WTC11 (cell line): ENCODE data around the gene UQCC2. TPM values are rescaled to one million over a fixed set of nuclear protein-coding genes. Genes with fewer than 3 reads are reported as not detected.

ENCODE experiments used
- ATAC-seq: fragments of 200-7000 bp; cut with Tn5 transposase; 2 replicates; pipeline ENCODE4 v1.10.0; 2021; ENCODE audit warnings: mild to moderate bottlenecking, moderate library complexity
- CTCF ChIA-PET: fragments of 300-600 bp; sonication (Branson Sonifier 250); formaldehyde crosslinking; loops from one replicate; lab custom pipeline; 2021; ENCODE audit warnings: antibody characterized with exemption; lab: Charles Lee
- POLR2A ChIA-PET: fragments of 350-600 bp; sonication (Branson Sonifier 250); formaldehyde crosslinking; loops from one replicate; lab custom pipeline; 2021; ENCODE audit warnings: antibody characterized with exemption; lab: Charles Lee
- DNase-seq: peaks from one replicate; pipeline ENCODE4 v3.0.0; 2021; ENCODE audit warnings: low spot score
- H3K27ac Mint-ChIP-seq: 2 replicates; pipeline ENCODE4 v1.8.0; 2021; ENCODE audit warnings: mixed read lengths
- H3K27me3 Mint-ChIP-seq: 2 replicates; pipeline ENCODE4 v1.8.0; 2021; ENCODE audit warnings: low read depth, mild to moderate bottlenecking, moderate library complexity, mixed read lengths
- H3K36me3 Mint-ChIP-seq: 2 replicates; pipeline ENCODE4 v1.8.0; 2021; ENCODE audit warnings: mixed read lengths
- H3K4me1 Mint-ChIP-seq: 2 replicates; pipeline ENCODE4 v1.8.0; 2022; ENCODE audit warnings: mixed read lengths
- H3K4me3 Mint-ChIP-seq: 2 replicates; pipeline ENCODE4 v1.8.0; 2021; ENCODE audit warnings: mild to moderate bottlenecking, moderate library complexity, mixed read lengths
- H3K9me3 Mint-ChIP-seq: 2 replicates; pipeline ENCODE4 v1.8.0; 2021; ENCODE audit warnings: mixed read lengths
- AR ChIP-seq: fragments of 250-450 bp; sonication (Bioruptor Pico); IDR thresholded peaks from 2 replicates; pipeline ENCODE4 v1.9.0; 2021; ENCODE audit warnings: mild to moderate bottlenecking
- CBFB ChIP-seq: sonication (generic); formaldehyde crosslinking; IDR thresholded peaks from 2 replicates; pipeline ENCODE4 v1.8.1; 2022; ENCODE audit warnings: mild to moderate bottlenecking, low read depth, missing genetic modification reagents
- CREB1 ChIP-seq: sonication (generic); formaldehyde crosslinking; IDR thresholded peaks from 2 replicates; pipeline ENCODE4 v1.8.0; 2023; ENCODE audit warnings: mild to moderate bottlenecking, missing genetic modification reagents
- CTCF ChIP-seq: fragments of 200-600 bp; IDR thresholded peaks from 2 replicates; pipeline ENCODE4 v1.8.0; 2022; ENCODE audit warnings: antibody characterized with exemption
- EMX1 ChIP-seq: fragments of 250-450 bp; sonication (Bioruptor Pico); IDR thresholded peaks from 2 replicates; pipeline ENCODE4 v1.8.0; 2021; ENCODE audit warnings: mild to moderate bottlenecking
- HMGXB4 ChIP-seq: sonication (generic); formaldehyde crosslinking; IDR thresholded peaks from 2 replicates; pipeline ENCODE4 v1.8.1; 2023; ENCODE audit warnings: mild to moderate bottlenecking, moderate library complexity, missing genetic modification reagents
- IRF1 ChIP-seq: sonication (generic); formaldehyde crosslinking; IDR thresholded peaks from 2 replicates; pipeline ENCODE4 v1.8.0; 2023; ENCODE audit warnings: missing genetic modification reagents
- MXD4 ChIP-seq: fragments of 250-450 bp; sonication (Bioruptor Pico); IDR thresholded peaks from 2 replicates; pipeline ENCODE4 v1.8.0; 2021; ENCODE audit warnings: mild to moderate bottlenecking, moderate library complexity, borderline replicate concordance
- MYBL2 ChIP-seq: sonication (generic); formaldehyde crosslinking; IDR thresholded peaks from 2 replicates; pipeline ENCODE4 v1.8.1; 2023; ENCODE audit warnings: mild to moderate bottlenecking, moderate library complexity, missing genetic modification reagents
- NFE2L1 ChIP-seq: sonication (generic); formaldehyde crosslinking; IDR thresholded peaks from 2 replicates; pipeline ENCODE4 v1.8.1; 2023; ENCODE audit warnings: missing genetic modification reagents
- NFYB ChIP-seq: sonication (generic); formaldehyde crosslinking; conservative IDR thresholded peaks from 2 replicates; pipeline ENCODE4 v1.8.0; 2022; ENCODE audit warnings: low read depth, missing genetic modification reagents
- NR3C1 ChIP-seq: sonication (generic); formaldehyde crosslinking; conservative IDR thresholded peaks from 2 replicates; pipeline ENCODE4 v1.8.1; 2023; ENCODE audit warnings: low read depth, mild to moderate bottlenecking, missing genetic modification reagents
- SOX15 ChIP-seq: fragments of 250-450 bp; sonication (Bioruptor Pico); IDR thresholded peaks from 2 replicates; pipeline ENCODE4 v1.9.0; 2021; ENCODE audit warnings: mild to moderate bottlenecking
- TEAD1 ChIP-seq: sonication (generic); formaldehyde crosslinking; IDR thresholded peaks from 2 replicates; pipeline ENCODE4 v1.8.0; 2022; ENCODE audit warnings: mild to moderate bottlenecking, missing genetic modification reagents
- TP53 ChIP-seq: sonication (generic); formaldehyde crosslinking; IDR thresholded peaks from 2 replicates; pipeline ENCODE4 v1.8.1; 2023; ENCODE audit warnings: mild to moderate bottlenecking, missing genetic modification reagents
- USF2 ChIP-seq: sonication (generic); formaldehyde crosslinking; IDR thresholded peaks from 2 replicates; pipeline ENCODE4 v1.8.1; 2023; ENCODE audit warnings: mild to moderate bottlenecking, missing genetic modification reagents, moderate library complexity
- ZMAT4 ChIP-seq: fragments of 250-450 bp; sonication (Bioruptor Pico); IDR thresholded peaks from 2 replicates; pipeline ENCODE4 v1.9.0; 2021; ENCODE audit warnings: mild to moderate bottlenecking
- ZNF138 ChIP-seq: sonication (generic); formaldehyde crosslinking; conservative IDR thresholded peaks from 2 replicates; pipeline ENCODE4 v1.8.1; 2022; ENCODE audit warnings: mild to moderate bottlenecking, moderate library complexity, missing genetic modification reagents
- ZNF416 ChIP-seq: fragments of 250-450 bp; sonication (Bioruptor Pico); IDR thresholded peaks from 2 replicates; pipeline ENCODE4 v1.9.0; 2021; ENCODE audit warnings: mild to moderate bottlenecking, inconsistent platforms
- ZNF425 ChIP-seq: fragments of 250-450 bp; sonication (Bioruptor Pico); conservative IDR thresholded peaks from 2 replicates; pipeline ENCODE4 v1.9.0; 2021; ENCODE audit warnings: mild to moderate bottlenecking
- ZSCAN18 ChIP-seq: fragments of 250-450 bp; sonication (Bioruptor Pico); IDR thresholded peaks from 2 replicates; pipeline ENCODE4 v2.1.2; 2022; ENCODE audit warnings: mild to moderate bottlenecking, moderate library complexity
- total RNA-seq: library from RNA; stranded (reverse); gene quantifications from 3 replicates; pipeline ENCODE4 v1.2.3, GENCODE V29; 2021

UQCC2 gene
- total RNA-seq, 1 experiment from 2014 or later = 65.8 TPM

- TF ChIP-seq IRF1 = no peak
- TF ChIP-seq ZNF416 (CRISPR knock-in tag) = no peak
- no peak for TF ChIP-seq NFYB (CRISPR knock-in tag)
- no peak for TF ChIP-seq CTCF
- no peak for TF ChIP-seq ZNF425 (CRISPR knock-in tag)
- TF ChIP-seq ZNF138 (CRISPR knock-in tag) = no peak
- no peak for TF ChIP-seq NR3C1
- TF ChIP-seq AR (CRISPR knock-in tag) = no peak
- no peak for TF ChIP-seq NFE2L1
Measured at GRCh38 chr6:33664506-33665057, 46.9 kb downstream of the UQCC2 start (continued).

GRCh38 chr6:33663727-33664449 is 47.6 kb downstream of the UQCC2 start:
- H3K27me3 Mint-ChIP-seq = no peaks in the 10 kb centered on the region
- ChIA-PET CTCF (interaction anchor here (0.8 to 1.4 kb wide), 2 partner anchors 31 to 74 kb away, joined by 3 to 4 read pairs; no protein-coding TSS in a partner anchor), POLR2A (no interaction called here)
- DNase-seq (no peak), ATAC-seq (no peak)
- no peak overlapping the region for H3K4me3 Mint-ChIP-seq
- peak overlapping the region; percentile 84 for H3K27ac Mint-ChIP-seq
- H3K36me3 Mint-ChIP-seq = peaks cover 16% of the 10 kb centered on the region
- H3K9me3 Mint-ChIP-seq = no peaks in the 10 kb centered on the region
- H3K4me1 Mint-ChIP-seq = no peaks in the 10 kb centered on the region
- TF ChIP-seq MYBL2 (CRISPR knock-in tag) (no peak), CBFB (CRISPR knock-in tag) (no peak), SOX15 (CRISPR knock-in tag) (no peak), USF2 (CRISPR knock-in tag) (no peak), MXD4 (CRISPR knock-in tag) (no peak), EMX1 (CRISPR knock-in tag) (no peak), TEAD1 (no peak), TP53 (CRISPR knock-in tag) (no peak), ZMAT4 (no peak), CREB1 (CRISPR knock-in tag) (no peak), HMGXB4 (CRISPR knock-in tag) (no peak), ZSCAN18 (CRISPR knock-in tag) (no peak)
